Measurements from ENCODE around the gene STK38L.
A peak's percentile ranks its signal among the peaks of the same experiment; 100 is the strongest.
"Not testable (repeated sequence)": the region's sequence is repeated elsewhere in the genome, so short reads cannot be mapped to it uniquely, and the experiment has no call there.

Gene STK38L

GRCh38 chr12:27229367-27229766 is 14.7 kb upstream of the STK38L start:
- DNase-seq: no peak

GRCh38 chr12:27231374-27231773 is 12.7 kb upstream of the STK38L start:
- not testable (repeated sequence) for DNase-seq

GRCh38 chr12:27233814-27234213 is 10.3 kb upstream of the STK38L start:
- DNase-seq: no peak

GRCh38 chr12:27236498-27236897 is 7.6 kb upstream of the STK38L start:
- DNase-seq: no peak

- DNase-seq: no peak
These were observed 6.0 kb upstream of the STK38L start for GRCh38 chr12:27237790-27238771.

- DNase-seq: no peak
These were observed 1.1 kb upstream of the STK38L start for GRCh38 chr12:27243006-27243405.

GRCh38 chr12:27244689-27245488 is 803 bp downstream of the STK38L start:
- no peak for DNase-seq

- DNase-seq: no peak
These were observed 2.1 kb downstream of the STK38L start for GRCh38 chr12:27246141-27246540.

GRCh38 chr12:27246774-27247173 is 2.7 kb downstream of the STK38L start:
- DNase-seq: no peak

- no peak for DNase-seq
These were observed 8.8 kb downstream of the STK38L start for GRCh38 chr12:27252934-27253333.

GRCh38 chr12:27253347-27253746 is 9.3 kb downstream of the STK38L start:
- DNase-seq: no peak

GRCh38 chr12:27255806-27256205 is 11.7 kb downstream of the STK38L start:
- no peak for DNase-seq

GRCh38 chr12:27257104-27257843 is 13.2 kb downstream of the STK38L start:
- DNase-seq: no peak

- DNase-seq: no peak
These were observed 16.7 kb downstream of the STK38L start for GRCh38 chr12:27260746-27261145.

- no peak for DNase-seq
These were observed 17.8 kb downstream of the STK38L start for GRCh38 chr12:27261866-27262265.

- no peak for DNase-seq
These were observed 26.1 kb downstream of the STK38L start for GRCh38 chr12:27270148-27270547.

GRCh38 chr12:27271206-27271605 is 27.1 kb downstream of the STK38L start:
- DNase-seq: no peak

- peak in 1 of 2 experiments; percentile 66 for DNase-seq
These were observed 28.4 kb downstream of the STK38L start for GRCh38 chr12:27272373-27273028.

GRCh38 chr12:27273114-27273513 is 29.0 kb downstream of the STK38L start:
- DNase-seq: no peak

GRCh38 chr12:27274706-27275105 is 30.6 kb downstream of the STK38L start:
- DNase-seq: no peak

GRCh38 chr12:27276275-27276674 is 32.2 kb downstream of the STK38L start:
- DNase-seq: no peak

GRCh38 chr12:27277846-27278260 is 33.8 kb downstream of the STK38L start:
- no peak for DNase-seq

All from NCI-H2081 (cell line).